Stomach (tissue), 9 donors: Measurements from ENCODE around the gene CERK. TPM values are rescaled to one million over a fixed set of nuclear protein-coding genes. Genes with fewer than 3 reads are reported as not detected.

ENCODE experiments used
- DNase-seq, 2 donors: peaks; one replicate each; pipeline versions ENCODE4 v3.0.0 to v3.0.0-alpha.2; 2013 to 2019
- H3K27ac ChIP-seq, 5 donors: fragments of 200-600 bp in 4 of 5; sonication (generic) in 4 of 5; one replicate each; pipeline ENCODE4 v1.5.1; 2013 to 2019; ENCODE audit warnings: mild to moderate bottlenecking in 1 of 5, moderate library complexity in 1 of 5
- H3K27me3 ChIP-seq, 3 donors: fragments of 200-600 bp; sonication (generic); one replicate each; pipeline ENCODE4 v1.5.1; 2017 to 2019; ENCODE audit warnings: mixed run types in 1 of 3
- H3K36me3 ChIP-seq, 4 donors: fragments of 200-600 bp; sonication (generic); 1 replicate in 3 of 4; 2 replicates in 1 of 4; pipeline ENCODE4 v1.5.1; 2016 to 2019
- H3K4me1 ChIP-seq, 4 donors: fragments of 200-600 bp; sonication (generic); one replicate each; pipeline ENCODE4 v1.5.1; 2016 to 2019
- H3K4me3 ChIP-seq, 4 donors: fragments of 200-600 bp; sonication (generic) in 3 of 4; one replicate each; pipeline ENCODE4 v1.5.1; 2016 to 2019; ENCODE audit warnings: mild to moderate bottlenecking in 1 of 4
- H3K9me3 ChIP-seq, 4 donors: fragments of 200-600 bp; sonication (generic); one replicate each; pipeline ENCODE4 v1.5.1; 2016 to 2019
- CTCF ChIP-seq, 7 experiments: fragments of 450-650 bp in 4 of 7; fragments of 200-600 bp in 3 of 7; sonication (generic) in 3 of 7; IDR thresholded peaks; one replicate each; pipeline ENCODE4 v1.5.1; 2016 to 2019; ENCODE audit warnings: antibody characterized with exemption in 7 of 7, control low read depth in 2 of 7, mild to moderate bottlenecking in 1 of 7
- EP300 ChIP-seq: sonication (generic); formaldehyde crosslinking; IDR thresholded peaks from one replicate; pipeline ENCODE4 v1.6.1; 2017; ENCODE audit warnings: antibody characterized with exemption
- POLR2A ChIP-seq, 4 donors: fragments of 450-650 bp; IDR thresholded peaks; one replicate each; pipeline ENCODE4 v1.6.1; 2016; ENCODE audit warnings: antibody characterized with exemption in 4 of 4, control low read depth in 2 of 4, mild to moderate bottlenecking in 1 of 4, moderate library complexity in 1 of 4
- POLR2AphosphoS5 ChIP-seq, 3 donors: sonication (generic); formaldehyde crosslinking; IDR thresholded peaks; one replicate each; pipeline ENCODE4 v1.6.1; 2016; ENCODE audit warnings: antibody characterized with exemption in 3 of 3
- WGBS, 5 donors: extraction: QIAGEN DNeasy Blood & Tissue Kit in 3 of 5; methylation state at CpG; one replicate each; pipeline versions ENCODE4 v1.1.5 to v1.1.7; 2013 to 2018; 5-methylcytosine and 5-hydroxymethylcytosine counted together
- intact Hi-C: fragments of 100-400 bp; cut with DNase I; formaldehyde crosslinking; loops from one replicate; pipeline ENCODE4 v1.15.1; 2023; ENCODE audit warnings: low total_unique reads
- polyA plus RNA-seq, 3 donors: library from polyadenylated mRNA; stranded (reverse); fragments of 200-250 nt; gene quantifications; one replicate each; pipeline ENCODE4 v1.2.3, GENCODE V29; 2013
- total RNA-seq, 5 donors: library from RNA; depleted of rRNA; stranded (reverse); fragments of >200 nt; gene quantifications; one replicate each; pipeline versions ENCODE4 v1.1.0 to v1.2.3, GENCODE V29; 2014 to 2016
- donor health status: healthy with polysubstance abuse.
- donor health status: Bipolar disorder and iron deficiency.
- donor health status: healthy.

The CERK gene
- total and polyA plus RNA-seq, 8 donors, result 12.5 to 59.4 (median 31.5) TPM

- peaks cover 54 to 73% (median 65%) of the 10 kb centered on the region in 4 donors for H3K4me1 ChIP-seq
- H3K9me3 ChIP-seq, result peaks cover 0 to 11% (median 1%) of the 10 kb centered on the region in 4 donors
- no peak for DNase-seq
- H3K27ac ChIP-seq, result peak overlapping the region in 4 of 5 donors; percentile 82 to 95 (median 88)
- 92 to 97% (median 96%) methylated on average over 5 to 6 of the region's 6 CpGs for WGBS, 5 donors
- TF ChIP-seq POLR2AphosphoS5 (IDR thresholded peaks at IDR 0.05), result no peak
- no peak for TF ChIP-seq EP300
- TF ChIP-seq POLR2A (IDR thresholded peaks at IDR 0.05), result no peak
- TF ChIP-seq CTCF (IDR thresholded peaks at IDR 0.05), result no peak
- intact Hi-C loops, result no loop called here
- H3K27me3 ChIP-seq, result peaks cover 0 to 9% (median 0%) of the 10 kb centered on the region in 3 donors
- no peaks in the 10 kb centered on the region for H3K36me3 ChIP-seq
- no peak overlapping the region for H3K4me3 ChIP-seq
These were observed 14.9 kb upstream of the CERK start for GRCh38 chr22:46752988-46753310.

- Histone ChIP-seq H3K27me3 (peaks cover 0 to 14% (median 0%) of the 10 kb centered on the region in 3 donors), H3K36me3 (no peaks in the 10 kb centered on the region), H3K27ac (peak overlapping the region in 2 of 5 donors; percentile 88 to 95), H3K4me1 (peaks cover 54 to 71% (median 65%) of the 10 kb centered on the region in 4 donors), H3K9me3 (peaks cover 0 to 11% (median 1%) of the 10 kb centered on the region in 4 donors), H3K4me3 (no peak overlapping the region)
- peak in 1 of 2 donors; percentile 19 for DNase-seq
- WGBS, 5 donors, result 76 to 90% (median 87%) methylated on average over 5 to 11 of the region's 11 CpGs
- intact Hi-C loops, result no loop called here
- TF ChIP-seq POLR2AphosphoS5 (IDR thresholded peaks at IDR 0.05), result no peak
These were observed 14.4 kb upstream of the CERK start for GRCh38 chr22:46752286-46752987.

GRCh38 chr22:46750863-46751443, 12.9 kb upstream of the CERK start:
- WGBS, 5 donors, result 25 to 43% (median 39%) methylated on average over 12 of the region's 12 CpGs
- Histone ChIP-seq H3K27me3 (peaks cover 0 to 24% (median 0%) of the 10 kb centered on the region in 3 donors), H3K4me3 (no peak overlapping the region), H3K9me3 (peaks cover 0 to 4% (median 0%) of the 10 kb centered on the region in 4 donors), H3K36me3 (no peaks in the 10 kb centered on the region), H3K4me1 (peaks cover 54 to 71% (median 65%) of the 10 kb centered on the region in 4 donors), H3K27ac (peak overlapping the region; percentile 4 to 73 (median 37))
- peak; percentile 62 to 73 for DNase-seq
- no peak for TF ChIP-seq CTCF (IDR thresholded peaks at IDR 0.05)
- no peak for TF ChIP-seq EP300
- no peak for TF ChIP-seq POLR2A (IDR thresholded peaks at IDR 0.05)
- no peak for TF ChIP-seq POLR2AphosphoS5 (IDR thresholded peaks at IDR 0.05)
- intact Hi-C loops, result no loop called here

- Histone ChIP-seq H3K4me1 (peaks cover 54 to 70% (median 65%) of the 10 kb centered on the region in 4 donors), H3K36me3 (no peaks in the 10 kb centered on the region), H3K9me3 (no peaks in the 10 kb centered on the region), H3K27ac (peak overlapping the region; percentile 25 to 73 (median 37)), H3K27me3 (peaks cover 0 to 24% (median 0%) of the 10 kb centered on the region in 3 donors), H3K4me3 (no peak overlapping the region)
- 74 to 92% (median 81%) methylated on average over 5 of the region's 5 CpGs for WGBS, 5 donors
- TF ChIP-seq POLR2AphosphoS5 (IDR thresholded peaks at IDR 0.05), result no peak
- no peak for TF ChIP-seq CTCF (IDR thresholded peaks at IDR 0.05)
- no peak for TF ChIP-seq POLR2A (IDR thresholded peaks at IDR 0.05)
- no peak for TF ChIP-seq EP300
- intact Hi-C loops, result no loop called here
- DNase-seq, result peak in 1 of 2 donors; percentile 42
These were observed 12.4 kb upstream of the CERK start for GRCh38 chr22:46750530-46750800.
